ENCODE results near the gene OR2G3.

Gene OR2G3

DNA sequence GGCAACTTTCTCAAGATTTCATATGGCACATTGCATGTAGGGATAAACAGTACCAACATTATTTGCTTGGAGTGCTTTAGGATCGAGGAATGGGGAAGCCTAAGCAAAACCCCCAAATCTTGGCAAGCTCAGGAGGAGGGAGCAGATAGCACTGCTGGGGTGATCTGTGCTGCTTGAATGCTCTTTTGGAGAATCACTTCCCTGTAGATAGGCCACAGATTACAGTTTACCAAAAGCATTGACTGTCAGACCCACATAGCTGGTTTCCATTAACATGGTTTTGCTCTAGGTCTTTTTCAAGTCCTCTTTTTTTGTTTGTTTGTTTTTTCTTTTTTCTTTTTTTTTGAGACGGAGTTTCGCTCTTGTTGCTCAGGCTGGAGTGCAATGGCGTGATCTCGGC is 37.4 kb downstream of the OR2G3 start:
- Mint-ChIP-seq H3K36me3 (ENCODE audit: low read depth) (no peaks in the 10 kb centered on the region), H3K4me3 (no peak overlapping the region), H3K27me3 (ENCODE audit: low read depth) (peaks cover 15% of the 10 kb centered on the region), H3K9me3 (peaks cover 7% of the 10 kb centered on the region), H3K27ac (no peak overlapping the region), H3K4me1 (ENCODE audit: low read depth) (no peaks in the 10 kb centered on the region)

DNA sequence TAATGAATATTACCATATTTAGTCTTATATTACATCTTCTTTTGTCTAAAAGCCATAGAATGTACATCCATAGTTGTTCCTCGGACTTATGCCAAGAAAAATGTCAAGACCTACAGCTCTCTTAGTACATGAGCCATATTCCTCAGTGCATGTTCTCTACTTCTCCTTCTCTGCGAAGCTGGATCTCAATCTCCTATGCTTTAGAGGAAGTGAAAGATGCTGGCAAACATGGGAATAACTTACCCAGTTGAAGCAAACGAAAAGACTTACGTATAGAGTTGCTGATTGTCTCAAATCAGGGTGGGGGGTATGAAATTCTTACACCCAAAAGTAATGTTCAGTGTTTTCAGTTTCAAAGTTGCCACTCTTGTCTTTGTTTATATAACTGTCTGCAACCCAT is 41.5 kb downstream of the OR2G3 start:
- Mint-ChIP-seq H3K36me3 (ENCODE audit: low read depth) (no peaks in the 10 kb centered on the region), H3K27ac (no peak overlapping the region)

DNA sequence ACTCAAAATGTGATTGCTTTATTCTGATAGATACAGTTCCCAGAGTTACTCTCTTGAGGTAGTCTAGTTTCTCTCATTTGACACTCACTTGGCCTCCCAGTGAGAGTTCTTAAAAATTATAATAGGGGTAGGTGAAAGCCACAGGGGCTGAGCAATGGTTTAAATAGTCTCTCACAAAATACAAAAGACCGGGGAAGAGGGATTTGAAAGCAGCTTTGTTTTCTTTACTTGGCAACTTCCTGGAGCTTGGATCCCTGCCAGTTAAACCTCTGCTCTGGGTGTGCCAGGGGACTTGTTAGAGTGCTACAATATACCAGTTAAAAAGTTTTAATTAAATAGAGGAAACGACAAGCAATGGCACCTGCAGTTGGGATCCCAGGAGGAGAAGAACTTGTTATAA is 42.5 kb downstream of the OR2G3 start:
- Mint-ChIP-seq H3K27ac (no peak overlapping the region), H3K4me3 (no peak overlapping the region), H3K4me1 (ENCODE audit: low read depth) (no peaks in the 10 kb centered on the region), H3K9me3 (no peaks in the 10 kb centered on the region), H3K27me3 (ENCODE audit: low read depth) (no peaks in the 10 kb centered on the region), H3K36me3 (ENCODE audit: low read depth) (no peaks in the 10 kb centered on the region)

More for the DNA sequence above, 41.5 kb downstream of the OR2G3 start:
- H3K4me3 Mint-ChIP-seq: no peak overlapping the region
- H3K9me3 Mint-ChIP-seq: no peaks in the 10 kb centered on the region
- H3K4me1 Mint-ChIP-seq (ENCODE audit: low read depth): no peaks in the 10 kb centered on the region
- no peaks in the 10 kb centered on the region for H3K27me3 Mint-ChIP-seq (ENCODE audit: low read depth)

DNA sequence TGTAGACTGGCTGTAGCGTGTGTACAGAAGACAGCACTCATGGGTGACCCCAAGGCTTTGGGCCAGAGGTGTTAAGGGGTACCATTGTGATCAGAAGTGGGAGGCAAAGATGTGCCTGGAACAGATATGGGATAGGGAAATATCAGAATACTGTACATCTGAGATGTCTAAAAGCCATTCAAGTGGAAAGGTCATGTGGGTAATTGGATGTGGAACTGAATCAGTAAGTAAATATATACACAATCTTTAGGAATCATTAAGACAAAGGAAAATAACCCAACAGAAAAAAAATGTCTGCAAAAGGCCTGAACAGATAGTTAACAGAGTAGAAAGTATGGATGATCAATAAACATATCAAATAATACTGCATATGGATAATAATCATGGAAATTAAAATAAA is 47.7 kb downstream of the OR2G3 start:
- Mint-ChIP-seq H3K4me1 (ENCODE audit: low read depth) (no peaks in the 10 kb centered on the region), H3K9me3 (no peaks in the 10 kb centered on the region), H3K27ac (no peak overlapping the region), H3K36me3 (ENCODE audit: low read depth) (no peaks in the 10 kb centered on the region), H3K4me3 (no peak overlapping the region), H3K27me3 (ENCODE audit: low read depth) (no peaks in the 10 kb centered on the region)

Data from T-helper 1 cell treated with Interleukin-12 subunit alpha and Interleukin-12 subunit beta and Interleukin-4 antibody, amounts not matched to agents 30 μg/mL and 1 μg/mL, for 36 hours (primary cell).